Measurements from ENCODE around the gene RIPOR3.
"Not testable (repeated sequence)": the region's sequence is repeated elsewhere in the genome, so short reads cannot be mapped to it uniquely, and the experiment has no call there.

Gene RIPOR3

DNA sequence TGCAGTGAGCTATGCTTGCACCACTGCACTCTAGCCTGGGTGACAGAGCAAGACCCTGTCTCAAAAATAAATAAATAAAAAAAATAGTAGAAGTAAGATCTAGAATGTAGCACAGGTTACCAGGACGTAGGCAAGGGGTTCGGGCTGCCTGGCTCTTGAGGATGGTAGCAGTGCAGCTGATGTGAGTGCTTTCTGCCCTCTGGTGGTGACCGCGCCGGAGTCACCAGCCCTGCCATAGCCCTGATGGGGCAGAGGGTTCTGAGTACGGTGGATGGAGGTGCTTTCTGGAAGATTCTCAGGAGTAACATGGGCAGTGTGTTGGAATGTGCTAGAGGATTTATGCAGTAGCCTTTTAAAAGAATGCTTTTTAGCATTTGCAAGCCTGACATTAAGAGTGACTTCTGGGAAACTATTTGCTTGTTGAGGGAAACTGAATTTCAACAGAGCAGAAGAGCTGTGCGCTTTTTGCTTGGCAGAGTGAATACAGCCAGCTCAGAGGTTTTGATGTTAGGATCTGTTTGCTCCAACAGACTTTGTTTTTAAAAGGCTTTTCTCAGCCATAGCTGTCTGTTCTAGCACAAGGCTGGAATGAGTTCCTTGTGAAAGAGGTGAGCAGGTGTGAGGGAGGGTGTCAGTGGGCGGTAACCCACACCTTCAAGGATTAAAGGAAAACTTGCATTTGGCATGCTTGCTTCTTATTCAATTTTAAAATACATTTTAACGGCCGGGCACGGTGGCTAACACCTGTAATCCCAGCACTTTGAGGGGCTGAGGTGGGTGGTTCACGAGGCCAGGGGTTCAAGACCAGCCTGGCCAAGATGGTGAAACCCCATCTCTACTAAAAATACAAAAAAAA, 115.2 kb downstream of the RIPOR3 start:
- peak; percentile 38 for DNase-seq (ENCODE audit: low read depth, low spot score)

DNA sequence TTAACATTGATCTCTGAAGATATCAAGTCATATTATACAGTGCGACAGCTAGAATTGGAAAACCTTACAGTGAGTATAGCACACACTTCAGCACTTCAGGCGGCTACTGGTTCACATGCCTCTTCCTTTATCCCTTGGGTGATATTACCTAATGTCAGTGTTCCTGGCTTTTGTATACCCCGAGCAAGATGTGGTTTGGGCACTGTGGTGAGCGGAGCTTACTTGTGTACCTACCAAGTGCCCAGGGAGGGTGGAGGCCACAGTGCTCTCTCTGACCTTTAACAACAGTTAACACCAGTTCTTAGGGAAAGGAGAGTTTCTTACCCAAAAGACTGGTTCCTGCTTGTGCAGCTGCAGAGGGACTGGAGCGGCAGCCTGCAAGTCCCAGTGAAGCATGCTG, 116.8 kb downstream of the RIPOR3 start:
- DNase-seq (ENCODE audit: low read depth, low spot score) = no peak

DNA sequence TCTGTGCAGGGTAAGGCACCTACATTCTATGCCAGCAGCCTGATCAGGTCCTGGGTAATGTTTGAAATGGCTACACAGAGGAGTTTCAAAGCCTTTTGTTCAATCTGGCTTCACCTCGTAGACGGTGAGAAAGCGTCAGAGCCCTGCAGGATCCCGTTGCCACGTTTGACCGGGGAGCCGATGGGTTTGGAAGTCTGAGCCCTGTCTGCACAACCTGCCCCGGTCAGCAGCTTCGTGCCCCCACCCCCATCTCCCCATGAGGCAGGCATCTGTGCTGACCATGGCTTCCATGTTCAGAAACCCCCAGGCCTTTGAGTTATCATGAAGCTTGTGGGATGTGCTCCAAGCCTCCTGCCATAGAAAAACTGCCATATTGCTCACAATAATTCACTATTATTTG, 117.2 kb downstream of the RIPOR3 start:
- DNase-seq (ENCODE audit: low read depth, low spot score) = no peak

DNA sequence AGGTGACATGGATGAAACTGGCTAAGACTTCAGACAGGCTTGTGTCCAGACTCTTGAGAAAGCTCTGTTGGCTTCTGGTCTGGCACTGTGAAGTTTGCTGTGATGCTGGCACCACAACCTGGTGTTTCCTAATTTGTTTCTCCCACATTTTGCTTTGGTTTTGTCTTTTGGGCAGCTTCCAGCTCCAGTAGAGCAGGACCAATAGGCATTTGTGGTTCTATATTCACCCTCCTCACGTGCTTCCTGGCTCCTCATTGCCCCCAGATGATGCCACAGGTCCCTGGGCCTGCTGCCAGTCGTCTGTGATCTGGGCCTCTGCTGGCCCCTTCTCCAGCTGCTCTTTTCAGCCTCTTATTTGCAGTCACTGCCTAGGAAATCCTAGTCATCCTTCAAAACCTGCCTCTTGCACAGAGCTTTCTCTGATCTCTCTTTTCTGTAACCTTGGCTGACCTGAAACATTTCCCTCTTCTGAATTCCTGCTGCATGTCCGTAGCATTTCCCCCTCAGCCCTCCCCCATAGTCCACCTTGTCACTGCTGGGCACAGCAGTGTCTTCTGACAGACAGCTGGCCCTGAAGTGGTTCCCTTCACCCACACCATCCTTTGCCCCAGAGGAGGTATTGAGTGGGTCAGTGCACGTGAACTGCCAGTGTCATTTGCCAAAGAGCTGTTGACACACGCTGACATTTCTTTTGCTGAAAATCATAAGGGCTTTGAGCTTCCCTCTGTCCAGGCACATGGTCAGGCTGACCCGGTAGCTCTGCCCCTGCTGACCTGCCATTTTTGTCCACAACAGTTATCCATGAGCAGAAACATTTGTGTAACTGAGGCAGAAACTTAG, 118.2 kb downstream of the RIPOR3 start:
- DNase-seq (ENCODE audit: low read depth, low spot score) = no peak

DNA sequence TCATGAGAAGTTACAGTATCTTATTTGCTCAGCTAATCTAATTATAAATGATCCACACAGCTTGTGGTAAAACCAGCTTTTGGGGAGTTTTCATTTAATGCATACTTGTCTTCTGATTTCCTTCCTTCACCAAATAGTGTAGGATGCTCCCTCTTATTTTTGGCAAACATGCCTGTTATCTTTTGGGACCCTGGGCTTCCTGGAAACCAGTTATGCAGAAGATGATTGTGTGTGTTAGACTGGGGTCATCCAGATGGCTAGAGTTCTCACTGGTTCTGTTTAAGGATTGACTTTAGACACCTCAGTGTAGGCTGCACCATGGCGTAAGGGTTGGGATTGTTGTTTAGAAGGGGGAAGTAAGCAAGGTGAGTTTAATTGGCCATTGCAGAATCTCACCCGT, 119.9 kb downstream of the RIPOR3 start:
- no peak for DNase-seq (ENCODE audit: low read depth, low spot score)

DNA sequence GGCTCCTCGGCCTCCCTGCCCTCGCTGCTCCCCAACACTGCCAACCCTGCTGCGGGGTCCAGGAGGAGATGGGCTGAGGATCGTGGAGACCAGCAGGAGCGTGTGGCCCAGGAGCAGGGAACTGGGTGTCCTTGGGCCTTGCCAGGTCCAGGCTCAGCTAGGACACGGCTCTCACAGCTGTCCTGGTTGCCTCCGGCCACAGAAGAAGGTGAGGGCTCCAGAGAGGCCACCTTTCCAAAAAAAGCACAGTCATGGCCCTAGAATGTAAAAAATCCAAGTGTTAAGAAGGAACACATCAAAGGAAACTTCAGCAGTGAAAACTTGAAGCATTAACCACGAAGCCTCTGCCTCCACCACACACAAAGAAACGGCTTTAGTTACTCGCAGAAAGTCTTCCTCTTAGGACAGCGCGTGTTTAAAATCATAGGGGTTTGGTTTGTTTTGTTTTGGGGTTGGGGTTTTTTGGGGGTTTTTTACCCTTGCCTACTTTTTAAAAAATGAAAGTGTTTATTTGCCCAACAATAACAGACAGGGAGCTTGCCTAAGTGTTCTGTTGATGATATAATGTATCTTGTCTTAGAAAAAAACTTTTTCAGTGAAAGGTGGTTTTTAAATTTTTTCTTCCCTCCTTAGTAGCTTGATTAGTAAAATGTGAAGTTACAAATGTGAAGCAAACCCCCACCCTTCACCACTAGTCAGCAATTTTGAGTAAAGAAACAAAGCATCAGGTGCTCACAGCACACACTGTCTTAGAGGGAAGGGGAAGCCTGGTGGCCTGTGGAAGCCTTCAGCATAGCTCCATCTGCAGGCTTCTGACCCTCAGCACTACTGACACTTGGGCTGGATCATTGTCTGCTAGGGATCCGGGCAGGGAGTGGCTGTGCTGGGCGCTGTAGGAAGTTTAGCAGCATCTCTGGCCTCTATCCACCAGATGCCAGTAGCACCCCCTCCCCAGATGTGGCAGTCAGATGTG, 121.2 kb downstream of the RIPOR3 start:
- no peak for DNase-seq (ENCODE audit: low read depth, low spot score)

DNA sequence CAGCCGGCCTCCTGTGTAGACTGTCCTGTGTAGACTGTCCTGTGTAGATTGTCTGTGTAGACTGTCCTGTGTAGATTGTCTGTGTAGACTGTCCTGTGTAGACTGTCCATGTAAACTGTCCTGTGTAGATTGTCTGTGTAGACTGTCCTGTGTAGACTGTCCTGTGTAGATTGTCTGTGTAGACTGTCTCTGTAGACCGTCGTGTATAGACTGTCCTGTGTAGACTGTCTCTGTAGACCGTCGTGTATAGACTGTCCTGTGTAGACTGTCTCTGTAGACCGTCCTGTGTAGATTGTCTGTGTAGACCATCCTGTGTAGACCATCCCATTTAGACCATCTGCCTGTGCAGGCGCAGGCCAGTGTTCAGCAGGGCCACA, 121.9 kb downstream of the RIPOR3 start:
- not testable (repeated sequence) for DNase-seq (ENCODE audit: low read depth, low spot score)

DNA sequence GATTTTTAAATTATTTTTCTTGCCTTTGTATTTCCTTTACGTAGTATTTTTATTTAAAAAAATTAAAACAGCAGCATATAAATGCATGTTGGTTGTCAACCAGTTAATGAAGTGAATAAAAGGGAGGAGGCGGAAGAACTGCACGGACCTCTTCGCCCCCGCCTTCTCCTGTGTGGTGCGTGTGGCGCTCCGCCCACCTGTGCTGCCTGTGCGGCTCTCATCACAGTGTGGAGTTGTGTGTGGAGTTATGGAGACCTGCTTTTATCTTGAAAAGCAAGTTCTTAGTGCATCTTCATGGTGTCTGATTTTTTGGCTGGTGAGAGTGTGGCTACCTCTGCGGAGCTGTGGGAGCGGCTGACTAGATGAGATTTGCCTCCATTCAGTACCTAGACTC, 122.8 kb downstream of the RIPOR3 start:
- DNase-seq (ENCODE audit: low read depth, low spot score) = no peak

DNA sequence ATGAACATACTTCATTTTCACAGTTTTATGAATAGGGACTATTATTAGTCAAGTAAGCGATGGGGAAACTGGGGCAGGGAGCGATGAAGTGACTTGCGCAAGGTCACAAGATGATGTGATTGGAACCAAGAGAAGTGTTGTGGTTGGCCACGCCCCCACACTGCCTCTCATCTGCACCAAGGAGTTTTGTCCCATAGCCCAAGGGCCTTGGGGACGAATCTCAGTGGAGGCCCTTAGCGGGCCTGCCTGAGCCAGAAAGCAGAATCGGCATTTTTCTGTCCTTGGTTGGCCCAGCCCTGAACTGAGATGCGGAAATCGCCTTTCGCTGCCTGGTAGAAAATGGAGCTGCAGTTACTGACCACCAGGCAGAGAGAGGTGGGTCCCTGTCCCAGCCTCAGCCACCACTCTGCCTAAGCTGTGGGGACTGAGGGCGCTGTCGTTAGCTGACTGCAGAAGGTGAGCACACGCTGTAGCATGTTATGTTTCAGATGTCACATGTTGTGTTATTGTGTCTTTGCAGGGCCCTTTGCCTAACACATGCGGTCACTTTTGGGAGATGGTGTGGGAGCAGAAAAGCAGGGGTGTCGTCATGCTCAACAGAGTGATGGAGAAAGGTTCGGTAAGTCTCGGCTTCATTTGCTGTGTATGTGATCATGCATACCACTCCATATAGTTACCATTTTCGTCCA, 123.3 kb downstream of the RIPOR3 start:
- DNase-seq (ENCODE audit: low read depth, low spot score) = no peak

DNA sequence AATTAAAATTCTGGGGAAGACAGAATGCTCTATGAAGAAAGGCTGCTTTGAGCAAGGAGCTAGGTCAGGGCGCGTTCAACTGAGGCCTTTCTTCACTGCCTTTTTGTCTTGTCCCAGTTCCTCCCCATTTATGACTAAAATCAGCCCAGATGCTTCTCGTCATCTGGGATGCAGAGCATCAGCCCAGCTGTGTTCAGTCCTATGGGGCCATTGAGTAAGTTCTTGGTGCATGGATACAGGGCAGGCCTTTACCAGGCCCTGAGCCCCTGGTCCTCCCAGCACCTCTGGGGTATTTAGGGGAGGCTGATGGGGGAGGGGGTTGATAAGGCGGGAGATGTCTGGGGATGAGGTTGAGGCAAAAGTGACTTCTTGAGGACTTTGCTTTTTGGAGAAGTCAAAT, 125.5 kb downstream of the RIPOR3 start:
- DNase-seq (ENCODE audit: low read depth, low spot score) = no peak

DNA sequence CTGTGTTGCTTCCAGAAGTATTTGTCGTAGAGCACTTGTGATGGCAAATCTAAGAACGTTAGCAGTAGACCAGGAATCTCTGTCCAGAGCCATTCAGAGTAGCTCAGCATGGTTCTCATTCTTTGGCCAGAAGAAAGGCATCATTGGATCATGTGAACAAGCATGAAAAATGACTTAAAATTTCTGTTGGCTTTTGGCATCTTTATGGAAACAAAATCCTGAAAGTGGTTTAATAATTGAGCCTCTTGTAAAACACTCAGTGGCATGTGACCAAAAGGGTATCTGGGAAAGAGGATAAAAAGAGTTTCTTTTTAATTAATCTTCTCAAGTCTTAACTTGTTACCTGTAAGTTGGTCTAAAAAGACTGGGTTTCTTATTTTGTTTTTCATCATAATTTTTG, 126.0 kb downstream of the RIPOR3 start:
- DNase-seq (ENCODE audit: low read depth, low spot score) = no peak

DNA sequence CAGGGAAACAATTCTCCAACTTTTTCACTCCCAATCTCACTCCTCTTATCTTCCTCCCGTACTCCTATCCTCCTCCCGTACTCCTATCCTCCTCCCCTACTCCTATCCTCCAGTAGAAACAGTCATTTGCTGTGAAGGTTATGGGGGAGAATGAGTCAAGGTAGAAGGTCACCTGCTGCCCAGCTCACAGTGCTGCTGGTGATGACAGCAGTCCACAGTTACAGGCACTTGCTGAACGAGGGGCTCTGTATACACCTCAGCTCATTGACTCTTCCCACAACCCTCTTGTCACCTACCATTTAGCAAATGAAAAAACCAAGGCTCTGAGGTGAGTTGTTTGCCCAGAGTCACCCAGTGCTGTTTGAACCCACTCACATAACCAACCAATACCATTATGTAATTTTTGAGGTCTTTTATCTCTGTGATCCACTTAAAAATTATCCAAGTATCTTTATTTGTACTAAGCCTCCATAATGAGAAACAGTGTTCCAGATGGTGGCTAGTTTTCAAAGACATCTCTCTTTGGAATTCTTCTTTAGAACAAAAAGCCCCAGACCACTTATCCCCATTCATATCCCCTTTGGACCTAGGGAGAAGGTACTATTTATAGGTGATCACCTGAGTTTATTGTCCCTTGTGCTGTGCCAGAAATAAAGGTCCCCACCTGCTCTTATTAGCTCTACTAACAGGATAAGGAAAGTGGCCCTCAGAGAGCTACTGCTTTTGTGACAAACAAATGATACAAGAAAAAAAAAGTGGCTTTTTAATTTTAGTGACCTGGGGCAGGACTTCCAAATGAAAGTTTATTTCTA, 128.0 kb downstream of the RIPOR3 start:
- no peak for DNase-seq (ENCODE audit: low read depth, low spot score)

DNA sequence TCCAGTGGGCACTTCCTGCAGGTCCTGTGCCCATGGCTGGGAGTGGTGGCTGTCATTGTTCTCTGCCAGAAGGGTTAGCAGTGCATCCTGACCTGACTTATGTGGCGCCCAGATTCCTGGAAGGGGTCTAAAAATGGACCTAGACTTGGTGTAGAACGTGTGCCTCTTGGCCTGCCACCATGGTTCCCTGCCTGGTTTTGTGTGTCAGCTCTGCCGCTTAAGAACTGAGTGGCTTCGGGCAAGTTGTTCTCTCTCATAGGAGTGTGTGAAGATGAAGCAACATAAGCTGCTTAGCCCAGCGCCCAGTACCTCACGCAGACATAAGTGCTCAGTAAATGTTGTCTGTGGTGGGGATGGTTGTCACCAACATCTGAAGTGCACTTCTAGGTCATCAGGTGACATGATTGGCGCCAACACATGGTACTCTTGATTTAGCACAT, 129.1 kb downstream of the RIPOR3 start:
- no peak for DNase-seq (ENCODE audit: low read depth, low spot score)

DNA sequence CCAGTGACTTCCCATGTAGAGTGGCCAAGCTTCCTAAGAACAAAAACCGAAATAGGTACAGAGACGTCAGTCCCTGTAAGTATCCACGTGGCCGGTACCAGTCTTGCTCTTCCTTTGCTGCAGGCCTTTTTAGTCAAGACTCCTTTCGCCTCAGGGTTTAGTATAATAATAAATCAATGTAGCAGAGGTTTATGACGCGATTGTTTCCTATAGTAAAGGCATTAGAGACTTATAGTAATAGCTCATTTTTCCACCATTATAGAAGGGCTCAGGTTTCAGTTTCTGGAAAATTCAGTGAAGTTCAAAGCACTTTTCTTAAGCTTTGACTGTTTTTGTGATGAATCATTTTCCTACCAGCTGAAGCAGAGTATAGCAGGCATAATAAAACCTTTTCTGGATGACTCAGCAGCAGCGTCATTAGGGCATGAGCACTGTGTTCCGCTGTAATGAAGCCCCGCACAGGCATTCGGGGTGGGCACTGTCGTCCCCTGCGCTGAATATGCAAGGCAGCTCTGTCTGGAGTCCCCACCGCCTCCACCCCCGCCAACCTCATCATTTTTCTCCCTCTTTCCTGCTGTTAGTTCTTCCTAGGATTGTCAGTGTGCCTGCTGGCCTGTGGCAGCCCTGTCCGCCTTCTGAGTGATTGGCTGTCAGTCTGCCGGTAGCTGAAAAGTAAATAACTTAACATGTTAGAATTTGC, 129.8 kb downstream of the RIPOR3 start:
- peak; percentile 37 for DNase-seq (ENCODE audit: low read depth, low spot score)

DNA sequence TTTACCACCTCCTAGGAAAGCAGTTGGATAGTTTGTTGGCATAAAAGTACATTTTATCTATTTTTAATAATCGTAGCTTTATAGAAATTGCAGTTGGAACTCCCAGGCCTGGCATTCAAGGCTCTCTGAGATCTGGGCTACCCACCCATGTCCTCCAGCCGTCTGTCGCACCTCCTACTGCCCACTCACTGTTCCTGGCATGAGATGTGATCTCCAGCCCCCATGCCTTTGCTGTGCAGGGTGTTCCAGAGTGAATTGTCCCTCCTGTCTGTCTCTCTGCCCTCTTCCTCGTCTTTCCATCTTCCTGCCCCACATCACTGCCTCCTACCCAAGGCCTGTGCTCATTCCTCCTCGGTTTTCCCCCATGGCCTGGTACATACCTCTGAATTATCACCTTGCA, 130.5 kb downstream of the RIPOR3 start:
- DNase-seq (ENCODE audit: low read depth, low spot score) = no peak

DNA sequence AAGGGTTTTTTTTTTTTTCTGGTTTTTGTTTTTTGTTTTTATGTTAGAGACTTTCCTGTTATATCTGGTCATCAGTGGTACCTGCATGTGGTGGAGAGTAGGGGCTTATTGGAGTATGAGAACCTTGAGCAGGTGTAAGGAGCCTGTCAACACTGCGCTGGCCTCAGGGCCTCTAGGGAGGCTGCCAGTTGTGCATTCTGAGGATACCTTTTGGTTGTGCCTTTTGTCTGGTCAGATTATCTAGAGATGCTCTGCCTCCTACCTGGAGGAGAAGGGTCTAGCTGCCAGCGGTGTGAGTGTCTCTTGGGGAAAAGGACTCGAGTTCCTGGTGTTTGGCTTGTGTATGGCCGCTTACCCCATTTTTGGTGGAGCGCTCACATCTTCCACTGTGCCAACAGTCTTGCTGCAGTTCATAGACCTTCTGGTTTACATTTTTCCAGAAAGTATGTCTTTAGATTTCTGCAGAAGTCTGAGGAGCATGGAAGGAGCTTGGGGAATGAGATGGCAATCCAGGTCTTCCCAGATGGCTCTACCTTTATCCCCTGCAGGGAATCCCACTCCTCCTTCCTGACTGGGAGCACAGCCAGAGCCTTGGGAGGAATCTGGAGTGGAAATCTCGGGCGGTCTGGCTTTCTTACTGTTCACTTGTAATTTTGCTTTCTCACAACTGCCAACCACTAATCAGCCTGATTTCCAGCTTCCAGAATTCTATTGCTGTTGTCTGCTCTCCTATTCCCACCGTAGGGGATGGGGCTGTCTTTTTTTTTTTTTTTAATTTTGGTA, 131.3 kb downstream of the RIPOR3 start:
- DNase-seq (ENCODE audit: low read depth, low spot score) = no peak

DNA sequence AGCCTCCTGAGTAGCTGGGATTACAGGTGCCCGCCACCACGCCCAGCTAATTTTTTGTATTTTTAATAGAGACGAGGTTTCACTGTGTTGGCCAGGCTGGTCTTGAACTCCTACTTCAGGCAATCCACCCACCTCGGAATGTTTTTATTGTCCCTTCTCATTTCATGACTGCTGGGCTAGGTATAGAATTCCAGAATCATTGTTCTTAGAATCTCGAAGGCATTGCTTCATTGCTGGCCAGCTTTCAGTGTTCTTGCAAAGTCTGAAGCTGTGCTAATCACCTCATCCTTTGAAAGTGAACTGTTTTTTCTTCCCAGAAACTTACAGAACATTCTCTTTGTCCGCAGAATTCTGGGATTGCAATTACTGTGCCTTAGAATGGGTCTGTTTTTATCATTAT, 132.2 kb downstream of the RIPOR3 start:
- DNase-seq (ENCODE audit: low read depth, low spot score) = no peak

DNA sequence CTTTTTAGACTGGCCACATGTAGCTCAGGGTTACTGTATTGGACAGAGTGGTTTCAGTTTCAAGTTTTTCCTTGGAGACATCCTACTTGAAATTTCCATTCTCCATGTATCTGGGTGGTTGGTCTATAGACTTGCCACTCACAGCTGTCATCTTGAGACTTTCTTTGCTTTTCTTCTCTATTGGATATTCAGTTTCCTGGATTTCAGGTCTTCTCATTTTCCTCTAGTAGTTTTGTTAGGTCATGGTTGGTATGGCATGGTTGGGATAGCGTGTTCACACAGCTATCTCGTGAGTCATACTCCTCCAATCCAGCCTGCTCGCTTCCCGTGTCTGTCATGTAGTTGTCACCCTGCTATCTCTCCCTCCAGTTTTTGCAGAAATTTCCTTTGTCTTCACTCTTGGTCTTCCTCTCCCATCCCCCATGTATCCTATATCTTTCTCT, 132.8 kb downstream of the RIPOR3 start:
- no peak for DNase-seq (ENCODE audit: low read depth, low spot score)

Data from activated naive CD8-positive, alpha-beta T cell treated with anti-CD3 and anti-CD28 coated beads, Interleukin-2, amount 50 U/mL, for 16 hours (primary cell).